Measurements from ENCODE around the gene WRAP73.

WRAP73 gene

DNA sequence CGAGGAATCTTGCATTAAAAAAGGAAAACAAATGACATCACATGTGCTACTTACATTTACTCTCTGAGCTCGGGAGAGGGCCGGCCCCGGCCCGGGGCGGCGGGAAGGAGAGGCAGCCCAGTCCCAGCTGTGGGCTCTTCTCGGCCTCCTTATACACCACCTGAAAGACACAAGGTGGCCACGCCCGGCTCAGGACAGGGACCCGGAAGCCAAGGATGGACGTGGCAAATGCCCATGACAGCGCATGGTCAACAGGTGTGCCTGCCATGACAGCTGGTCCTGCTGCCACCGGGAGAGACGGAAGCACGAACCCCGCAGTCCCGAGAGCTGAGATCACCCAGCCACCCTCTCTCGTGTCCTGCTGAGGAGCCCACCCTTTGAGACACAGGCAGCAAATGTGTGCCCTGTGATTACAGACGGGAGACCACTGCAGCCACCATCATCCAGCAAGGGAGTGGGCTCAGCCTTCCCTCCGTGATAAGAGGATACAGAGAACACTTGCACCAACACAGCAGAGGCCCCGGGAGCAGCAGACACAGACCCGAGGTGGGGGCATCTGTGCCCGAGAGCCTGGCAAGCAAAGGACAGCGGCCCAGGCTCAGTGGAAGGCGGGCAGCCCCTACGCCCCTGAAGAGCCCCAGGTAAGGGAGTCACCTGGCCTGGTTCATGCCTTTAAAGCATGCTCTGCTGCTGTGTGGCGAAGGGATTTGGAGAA, 16.4 kb downstream of the WRAP73 start:
- TF ChIP-seq, protein P1, sequence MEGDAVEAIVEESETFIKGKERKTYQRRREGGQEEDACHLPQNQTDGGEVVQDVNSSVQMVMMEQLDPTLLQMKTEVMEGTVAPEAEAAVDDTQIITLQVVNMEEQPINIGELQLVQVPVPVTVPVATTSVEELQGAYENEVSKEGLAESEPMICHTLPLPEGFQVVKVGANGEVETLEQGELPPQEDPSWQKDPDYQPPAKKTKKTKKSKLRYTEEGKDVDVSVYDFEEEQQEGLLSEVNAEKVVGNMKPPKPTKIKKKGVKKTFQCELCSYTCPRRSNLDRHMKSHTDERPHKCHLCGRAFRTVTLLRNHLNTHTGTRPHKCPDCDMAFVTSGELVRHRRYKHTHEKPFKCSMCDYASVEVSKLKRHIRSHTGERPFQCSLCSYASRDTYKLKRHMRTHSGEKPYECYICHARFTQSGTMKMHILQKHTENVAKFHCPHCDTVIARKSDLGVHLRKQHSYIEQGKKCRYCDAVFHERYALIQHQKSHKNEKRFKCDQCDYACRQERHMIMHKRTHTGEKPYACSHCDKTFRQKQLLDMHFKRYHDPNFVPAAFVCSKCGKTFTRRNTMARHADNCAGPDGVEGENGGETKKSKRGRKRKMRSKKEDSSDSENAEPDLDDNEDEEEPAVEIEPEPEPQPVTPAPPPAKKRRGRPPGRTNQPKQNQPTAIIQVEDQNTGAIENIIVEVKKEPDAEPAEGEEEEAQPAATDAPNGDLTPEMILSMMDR (IDR thresholded peaks at IDR 0.05) = no peak

DNA sequence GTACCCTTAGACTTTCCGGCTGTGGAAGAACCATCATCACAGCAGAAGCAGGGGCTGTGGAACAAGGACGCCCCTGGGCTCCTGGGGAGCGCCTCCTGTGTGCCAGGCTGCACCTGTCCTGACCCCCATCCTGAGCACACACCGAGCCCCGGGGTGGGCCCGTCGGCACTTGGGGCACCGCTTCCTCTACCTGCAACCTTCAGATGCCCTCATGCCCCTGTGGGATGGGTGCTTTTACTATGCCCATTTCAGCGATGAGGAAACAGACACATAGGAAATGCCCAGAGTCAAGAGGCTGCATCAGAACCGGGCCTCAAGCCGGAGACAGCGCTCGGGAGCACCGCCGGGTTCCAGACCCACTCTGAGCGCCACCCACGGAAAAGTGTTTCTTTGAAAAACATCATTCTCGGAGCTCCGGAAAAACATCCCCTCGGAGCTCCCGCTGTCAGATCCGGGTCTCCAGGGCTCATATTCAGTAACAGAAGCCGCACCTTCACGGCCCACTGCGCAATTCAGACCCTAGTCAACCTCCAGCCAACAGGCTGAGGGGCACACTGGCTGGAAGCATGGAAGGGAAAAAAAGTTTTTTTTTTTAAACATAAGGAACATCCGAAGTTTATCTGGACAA, 17.1 kb downstream of the WRAP73 start:
- TF ChIP-seq, protein P1 (IDR thresholded peaks at IDR 0.05) = no peak

DNA sequence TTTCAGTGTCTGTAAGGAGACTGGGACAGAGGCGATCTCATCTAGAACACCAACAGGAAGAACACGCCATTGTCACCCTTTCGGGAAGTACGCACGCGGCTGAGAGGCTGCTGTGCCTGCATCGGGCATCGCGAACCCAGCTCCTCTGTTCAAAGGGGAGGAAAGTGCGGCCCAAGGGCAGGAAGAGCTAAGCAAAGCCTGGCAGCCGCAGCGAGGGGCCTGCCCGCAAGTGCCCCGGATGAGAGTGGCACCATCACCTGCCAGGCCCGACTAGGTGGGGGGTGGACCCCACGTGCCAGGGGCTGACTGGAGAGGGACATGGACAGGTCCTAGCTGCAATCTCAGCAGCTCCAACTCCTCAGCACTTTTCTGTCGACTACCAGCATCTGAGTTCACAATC, 17.6 kb downstream of the WRAP73 start:
- TF ChIP-seq, protein P1 (IDR thresholded peaks at IDR 0.05) = no peak

DNA sequence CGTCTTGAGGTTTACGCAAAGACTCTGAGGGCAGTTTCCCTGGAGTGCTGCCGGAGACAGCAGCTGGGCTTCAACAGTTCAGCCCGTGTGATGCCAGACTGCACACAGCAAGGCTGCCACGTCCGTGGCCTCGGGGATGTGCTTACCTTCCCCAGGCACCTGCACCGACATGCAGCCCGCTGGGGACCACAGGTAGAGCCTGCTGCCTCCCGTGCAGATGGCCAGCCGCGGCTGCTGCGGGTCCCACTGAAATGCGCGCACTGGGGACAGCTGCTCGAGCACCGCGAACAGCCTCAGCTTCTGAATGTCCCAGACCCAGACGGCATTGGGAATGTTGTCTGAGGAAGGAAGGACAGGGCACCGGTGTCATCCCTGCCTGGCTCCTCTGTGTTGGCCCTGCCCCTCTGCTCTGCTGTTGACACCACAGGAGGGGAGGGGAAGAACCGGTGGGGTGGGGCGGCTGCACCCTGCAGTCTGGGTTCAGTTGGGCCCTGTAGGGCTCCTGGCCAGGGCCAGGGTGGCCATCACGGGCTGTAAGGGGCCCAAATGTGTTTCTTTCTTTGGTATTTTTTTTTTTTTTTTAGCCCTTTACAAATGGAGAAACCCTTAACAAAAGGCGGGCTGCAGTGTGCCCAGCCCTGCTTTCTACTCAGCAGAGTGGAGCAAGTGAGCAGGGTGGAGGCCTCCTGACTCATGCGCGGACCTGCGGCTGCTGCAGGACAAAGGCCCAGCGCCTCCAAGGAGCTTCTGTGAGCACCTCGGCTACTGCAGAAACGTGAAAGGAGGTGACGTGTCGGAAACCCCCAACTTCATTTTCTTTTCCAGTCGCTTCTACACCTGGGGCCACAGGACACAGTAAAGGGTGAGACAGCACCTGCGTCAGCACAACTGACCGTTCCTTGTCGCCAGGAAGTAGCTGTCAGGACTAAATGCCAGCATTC, 18.3 kb downstream of the WRAP73 start:
- TF ChIP-seq, protein P1 (IDR thresholded peaks at IDR 0.05) = no peak

DNA sequence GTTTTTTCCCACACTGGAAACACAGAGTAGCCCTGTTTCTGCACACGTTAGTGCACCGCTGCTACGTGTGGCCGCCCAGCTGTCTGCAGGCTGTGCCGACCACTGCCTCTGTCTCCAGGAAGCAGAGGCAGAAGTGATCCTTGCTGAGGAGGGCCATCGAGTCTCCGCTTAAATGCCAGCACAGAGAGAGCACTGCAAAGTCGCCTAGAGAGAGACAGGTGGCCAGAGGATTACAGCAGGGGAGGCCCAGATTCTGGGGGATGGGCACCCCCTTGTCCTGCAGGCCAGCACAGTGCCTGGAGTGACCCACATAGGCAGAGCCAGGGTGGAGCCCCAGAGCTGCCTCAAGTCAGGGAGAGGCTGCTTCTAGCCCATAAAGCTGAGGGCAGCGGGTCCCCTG, 19.0 kb downstream of the WRAP73 start:
- TF ChIP-seq, protein P1 (IDR thresholded peaks at IDR 0.05) = no peak

DNA sequence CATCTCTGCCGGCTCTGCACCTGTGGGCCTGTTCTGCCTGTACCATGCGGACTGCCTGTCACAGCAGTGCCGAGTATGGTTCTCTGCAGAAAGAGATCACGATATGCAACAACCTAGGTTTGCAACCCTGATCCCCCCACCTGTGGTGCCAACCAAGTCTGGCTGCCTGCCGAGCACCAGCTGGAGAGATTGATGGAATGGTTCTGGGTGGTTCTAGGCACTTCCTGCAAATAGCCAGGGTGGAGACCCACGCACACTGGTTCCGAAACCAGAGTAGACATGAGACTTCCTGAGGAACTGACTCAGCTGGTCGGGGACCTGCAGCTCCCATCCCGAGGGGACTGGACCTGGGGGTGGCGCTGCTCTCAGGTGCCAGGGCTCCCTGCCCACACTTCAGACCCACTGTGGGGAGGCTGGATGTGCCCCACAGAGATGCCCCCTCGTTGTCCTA, 19.7 kb downstream of the WRAP73 start:
- TF ChIP-seq, protein P1 (IDR thresholded peaks at IDR 0.05) = no peak

DNA sequence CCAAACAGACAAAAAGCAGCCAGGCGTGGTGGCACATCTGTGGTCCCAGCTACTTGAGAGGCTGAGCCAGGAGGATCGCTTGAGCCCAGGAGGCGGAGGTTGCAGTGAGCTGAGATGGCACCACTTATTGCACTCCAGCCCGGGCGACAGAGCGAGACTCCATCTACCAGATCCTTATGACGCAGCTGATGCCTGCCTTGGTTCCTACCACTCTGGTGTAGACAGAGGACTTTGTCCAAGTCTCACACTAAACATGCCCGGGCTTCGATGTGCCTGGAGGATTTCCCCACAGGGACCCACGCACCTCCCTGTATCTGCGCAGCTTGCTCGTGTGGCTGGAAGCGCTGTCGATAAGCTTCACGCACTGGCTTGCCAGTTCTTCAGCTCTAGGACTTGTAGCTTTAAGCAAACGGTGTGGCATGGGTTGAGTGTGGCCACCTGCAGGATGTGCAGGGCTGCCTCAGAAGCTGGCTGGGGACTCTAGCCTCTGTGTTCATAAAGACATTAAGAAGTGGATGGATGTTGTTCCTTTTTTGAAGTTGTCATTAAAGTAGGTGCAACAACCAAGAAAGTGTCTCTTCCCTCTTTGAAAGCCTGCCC, 20.2 kb downstream of the WRAP73 start:
- TF ChIP-seq, protein P1 (IDR thresholded peaks at IDR 0.05) = no peak
